WERI-Rb-1 (cell line): ENCODE measurements around the gene BAIAP3.
A peak's percentile ranks its signal among the peaks of the same experiment; 100 is the strongest.

Source experiments
- DNase-seq: peaks from one replicate; pipeline ENCODE4 v3.0.0-alpha.2; 2020
- H3K27ac ChIP-seq: fragments of 250-450 bp; sonication (Bioruptor Pico); 2 replicates; pipeline ENCODE4 v1.5.1; 2020; ENCODE audit warnings: mild to moderate bottlenecking, moderate library complexity
- H3K27me3 ChIP-seq: fragments of 250-450 bp; sonication (Bioruptor Pico); 2 replicates; pipeline ENCODE4 v1.5.1; 2021; ENCODE audit warnings: mild to moderate bottlenecking, low read depth, moderate library complexity; ENCODE audit not compliant: insufficient read depth, severe bottlenecking
- H3K36me3 ChIP-seq: fragments of 250-450 bp; sonication (Bioruptor Pico); 2 replicates; pipeline ENCODE4 v1.5.1; 2020; ENCODE audit warnings: mild to moderate bottlenecking, moderate library complexity
- H3K4me3 ChIP-seq: 2 replicates; pipeline ENCODE4 v1.5.1; 2011; ENCODE audit warnings: low read depth, mild to moderate bottlenecking, control low read depth, low read length
- H3K9me3 ChIP-seq: fragments of 250-450 bp; sonication (Bioruptor Pico); 2 replicates; pipeline ENCODE4 v1.5.1; 2021; ENCODE audit warnings: mild to moderate bottlenecking, moderate library complexity; ENCODE audit not compliant: severe bottlenecking
- CTCF ChIP-seq: IDR thresholded peaks from 2 replicates; pipeline ENCODE4 v1.5.1; 2011; ENCODE audit warnings: low read depth, mild to moderate bottlenecking, control low read depth, inconsistent platforms, low read length

The BAIAP3 gene

GRCh38 chr16:1338119-1338730, 4.8 kb downstream of the BAIAP3 start:
- peak; percentile 75 for DNase-seq
- Histone ChIP-seq H3K4me3 (no peak overlapping the region), H3K27ac (no peak overlapping the region)

GRCh38 chr16:1338855-1339675, 5.6 kb downstream of the BAIAP3 start:
- no peak overlapping the region for H3K4me3 ChIP-seq
- TF ChIP-seq CTCF, result no peak
- H3K27me3 ChIP-seq, result peaks cover 48% of the 10 kb centered on the region
- no peak for DNase-seq
- H3K27ac ChIP-seq, result no peak overlapping the region
- H3K9me3 ChIP-seq, result no peaks in the 10 kb centered on the region
- H3K36me3 ChIP-seq, result no peaks in the 10 kb centered on the region

More at GRCh38 chr16:1338119-1338730, 4.8 kb downstream of the BAIAP3 start:
- no peaks in the 10 kb centered on the region for H3K9me3 ChIP-seq
- peaks cover 55% of the 10 kb centered on the region for H3K27me3 ChIP-seq
- peak; percentile 86 for TF ChIP-seq CTCF
- H3K36me3 ChIP-seq, result no peaks in the 10 kb centered on the region

GRCh38 chr16:1340730-1341494, 7.5 kb downstream of the BAIAP3 start:
- DNase-seq, result no peak
- Histone ChIP-seq H3K4me3 (no peak overlapping the region), H3K36me3 (no peaks in the 10 kb centered on the region), H3K9me3 (no peaks in the 10 kb centered on the region), H3K27ac (no peak overlapping the region), H3K27me3 (peaks cover 30% of the 10 kb centered on the region)
- no peak for TF ChIP-seq CTCF

GRCh38 chr16:1341495-1342420, 8.3 kb downstream of the BAIAP3 start:
- Histone ChIP-seq H3K27me3 (peaks cover 22% of the 10 kb centered on the region), H3K4me3 (peak overlapping the region; percentile 22), H3K27ac (peak overlapping the region; percentile 41), H3K9me3 (no peaks in the 10 kb centered on the region), H3K36me3 (no peaks in the 10 kb centered on the region)
- TF ChIP-seq CTCF, result no peak
- DNase-seq, result no peak
